ENCODE data around the gene CLIP4.

GRCh38 chr2:29129586-29130281, 14.5 kb downstream of the CLIP4 start:
- TF ChIP-seq, protein P1, sequence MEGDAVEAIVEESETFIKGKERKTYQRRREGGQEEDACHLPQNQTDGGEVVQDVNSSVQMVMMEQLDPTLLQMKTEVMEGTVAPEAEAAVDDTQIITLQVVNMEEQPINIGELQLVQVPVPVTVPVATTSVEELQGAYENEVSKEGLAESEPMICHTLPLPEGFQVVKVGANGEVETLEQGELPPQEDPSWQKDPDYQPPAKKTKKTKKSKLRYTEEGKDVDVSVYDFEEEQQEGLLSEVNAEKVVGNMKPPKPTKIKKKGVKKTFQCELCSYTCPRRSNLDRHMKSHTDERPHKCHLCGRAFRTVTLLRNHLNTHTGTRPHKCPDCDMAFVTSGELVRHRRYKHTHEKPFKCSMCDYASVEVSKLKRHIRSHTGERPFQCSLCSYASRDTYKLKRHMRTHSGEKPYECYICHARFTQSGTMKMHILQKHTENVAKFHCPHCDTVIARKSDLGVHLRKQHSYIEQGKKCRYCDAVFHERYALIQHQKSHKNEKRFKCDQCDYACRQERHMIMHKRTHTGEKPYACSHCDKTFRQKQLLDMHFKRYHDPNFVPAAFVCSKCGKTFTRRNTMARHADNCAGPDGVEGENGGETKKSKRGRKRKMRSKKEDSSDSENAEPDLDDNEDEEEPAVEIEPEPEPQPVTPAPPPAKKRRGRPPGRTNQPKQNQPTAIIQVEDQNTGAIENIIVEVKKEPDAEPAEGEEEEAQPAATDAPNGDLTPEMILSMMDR (IDR thresholded peaks at IDR 0.05) = no peak
- no peak for TF ChIP-seq POLR2AphosphoS5 (IDR thresholded peaks at IDR 0.05; ENCODE audit: low read depth, low read length)
- no peak for TF ChIP-seq MAX (IDR thresholded peaks at IDR 0.05; ENCODE audit: low read depth)
- TF ChIP-seq ELF1 (IDR thresholded peaks at IDR 0.05) = no peak
- TF ChIP-seq TAF1 (IDR thresholded peaks at IDR 0.05; ENCODE audit: borderline replicate concordance, low read depth, low read length) = no peak
- no peak for TF ChIP-seq RAD21 (IDR thresholded peaks at IDR 0.05; ENCODE audit: low read length)
- no peak; the same call in 1 of the 2 replicates for TF ChIP-seq TCF12 (IDR thresholded peaks at IDR 0.05)
- TF ChIP-seq FOXM1 (IDR thresholded peaks at IDR 0.05; ENCODE audit: low read depth) = no peak

Data from SK-N-SH (cell line).